Measurements from ENCODE around the gene RNF181.

GRCh38 chr2:85558160-85558559 is 37.4 kb upstream of the RNF181 start:
- TF ChIP-seq TBP (IDR thresholded peaks at IDR 0.05; ENCODE audit: low read depth, low read length) (no peak), CTCF (IDR thresholded peaks at IDR 0.05; ENCODE audit: control extremely low read depth in 1 of 3, insufficient read depth in 1 of 3, low read depth in 1 of 3, low read length in 3 of 3) (no peak), RNF2 (IDR thresholded peaks at IDR 0.05; ENCODE audit: borderline replicate concordance, low read depth, low read length, missing control alignments, poor library complexity, severe bottlenecking) (no peak), TAF1 (IDR thresholded peaks at IDR 0.05; ENCODE audit: low read depth, low read length) (no peak)

Data from H1 (cell line).